Measurements from ENCODE around the gene TRIM52.
"Not testable (repeated sequence)": the region's sequence is repeated elsewhere in the genome, so short reads cannot be mapped to it uniquely, and the experiment has no call there.

The TRIM52 gene

GRCh38 chr5:181212080-181212479 lies 48.9 kb downstream of the TRIM52 start:
- no peak for DNase-seq

- DNase-seq, result no peak
Observed at GRCh38 chr5:181211208-181211607, 49.7 kb downstream of the TRIM52 start.

GRCh38 chr5:181210698-181211097 lies 50.2 kb downstream of the TRIM52 start:
- DNase-seq, result not testable (repeated sequence)

- not testable (repeated sequence) for DNase-seq
Observed at GRCh38 chr5:181210148-181210547, 50.8 kb downstream of the TRIM52 start.

GRCh38 chr5:181209006-181209405 lies 51.9 kb downstream of the TRIM52 start:
- DNase-seq, result not testable (repeated sequence)

- DNase-seq, result no peak
Observed at GRCh38 chr5:181207960-181208253, 53.0 kb downstream of the TRIM52 start.

GRCh38 chr5:181207214-181207959 lies 53.6 kb downstream of the TRIM52 start:
- DNase-seq, result no peak

- DNase-seq, result no peak
Observed at GRCh38 chr5:181205761-181206649, 54.9 kb downstream of the TRIM52 start.
